ENCODE data around the gene PSTPIP1. TPM values are rescaled to one million over a fixed set of nuclear protein-coding genes. Genes with fewer than 3 reads are reported as not detected.

PSTPIP1 gene
- total RNA-seq, 1 experiment from 2014 or later, result 1.5 TPM

DNA sequence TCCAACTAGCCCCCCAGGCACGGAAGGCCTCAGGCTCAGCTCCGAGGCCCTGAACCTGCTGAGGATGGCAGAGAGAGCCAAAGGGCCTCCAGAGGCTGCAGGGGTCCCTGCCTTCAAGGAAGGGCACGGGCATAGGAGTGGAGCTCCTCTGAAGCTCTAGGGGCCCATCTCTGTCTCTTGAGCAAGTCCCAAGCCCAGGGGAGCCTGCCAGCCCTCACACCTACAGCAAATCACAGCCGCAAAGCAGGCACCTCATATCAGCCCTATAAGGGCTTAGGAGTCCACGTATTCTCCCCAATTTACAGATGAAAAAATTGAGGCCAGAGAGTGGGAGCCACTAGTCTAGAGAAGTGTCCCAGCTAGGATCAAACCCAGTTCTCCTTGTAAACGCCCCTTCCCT is 14.2 kb downstream of the PSTPIP1 start:
- POLR2A ChIA-PET, result no interaction called here
- Mint-ChIP-seq H3K27me3 (ENCODE audit: low read depth) (no peaks in the 10 kb centered on the region; the same call in 1 of the 2 replicates), H3K27ac (no peak overlapping the region), H3K4me3 (no peak overlapping the region), H3K36me3 (no peaks in the 10 kb centered on the region), H3K9me3 (0 out of 2 replicates have a peak, but pooled peaks cover 1% of the 10 kb centered on the region), H3K4me1 (no peaks in the 10 kb centered on the region)
- CTCF ChIA-PET, result no interaction called here
- ATAC-seq (no peak), DNase-seq (ENCODE audit: low spot score) (no peak)
- TF ChIP-seq, protein P1, sequence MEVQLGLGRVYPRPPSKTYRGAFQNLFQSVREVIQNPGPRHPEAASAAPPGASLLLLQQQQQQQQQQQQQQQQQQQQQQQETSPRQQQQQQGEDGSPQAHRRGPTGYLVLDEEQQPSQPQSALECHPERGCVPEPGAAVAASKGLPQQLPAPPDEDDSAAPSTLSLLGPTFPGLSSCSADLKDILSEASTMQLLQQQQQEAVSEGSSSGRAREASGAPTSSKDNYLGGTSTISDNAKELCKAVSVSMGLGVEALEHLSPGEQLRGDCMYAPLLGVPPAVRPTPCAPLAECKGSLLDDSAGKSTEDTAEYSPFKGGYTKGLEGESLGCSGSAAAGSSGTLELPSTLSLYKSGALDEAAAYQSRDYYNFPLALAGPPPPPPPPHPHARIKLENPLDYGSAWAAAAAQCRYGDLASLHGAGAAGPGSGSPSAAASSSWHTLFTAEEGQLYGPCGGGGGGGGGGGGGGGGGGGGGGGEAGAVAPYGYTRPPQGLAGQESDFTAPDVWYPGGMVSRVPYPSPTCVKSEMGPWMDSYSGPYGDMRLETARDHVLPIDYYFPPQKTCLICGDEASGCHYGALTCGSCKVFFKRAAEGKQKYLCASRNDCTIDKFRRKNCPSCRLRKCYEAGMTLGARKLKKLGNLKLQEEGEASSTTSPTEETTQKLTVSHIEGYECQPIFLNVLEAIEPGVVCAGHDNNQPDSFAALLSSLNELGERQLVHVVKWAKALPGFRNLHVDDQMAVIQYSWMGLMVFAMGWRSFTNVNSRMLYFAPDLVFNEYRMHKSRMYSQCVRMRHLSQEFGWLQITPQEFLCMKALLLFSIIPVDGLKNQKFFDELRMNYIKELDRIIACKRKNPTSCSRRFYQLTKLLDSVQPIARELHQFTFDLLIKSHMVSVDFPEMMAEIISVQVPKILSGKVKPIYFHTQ (CRISPR knock-in tag; IDR thresholded peaks at IDR 0.05), result no peak
- no peak for TF ChIP-seq ZNF138 (CRISPR knock-in tag; conservative IDR thresholded peaks at IDR 0.05)

DNA sequence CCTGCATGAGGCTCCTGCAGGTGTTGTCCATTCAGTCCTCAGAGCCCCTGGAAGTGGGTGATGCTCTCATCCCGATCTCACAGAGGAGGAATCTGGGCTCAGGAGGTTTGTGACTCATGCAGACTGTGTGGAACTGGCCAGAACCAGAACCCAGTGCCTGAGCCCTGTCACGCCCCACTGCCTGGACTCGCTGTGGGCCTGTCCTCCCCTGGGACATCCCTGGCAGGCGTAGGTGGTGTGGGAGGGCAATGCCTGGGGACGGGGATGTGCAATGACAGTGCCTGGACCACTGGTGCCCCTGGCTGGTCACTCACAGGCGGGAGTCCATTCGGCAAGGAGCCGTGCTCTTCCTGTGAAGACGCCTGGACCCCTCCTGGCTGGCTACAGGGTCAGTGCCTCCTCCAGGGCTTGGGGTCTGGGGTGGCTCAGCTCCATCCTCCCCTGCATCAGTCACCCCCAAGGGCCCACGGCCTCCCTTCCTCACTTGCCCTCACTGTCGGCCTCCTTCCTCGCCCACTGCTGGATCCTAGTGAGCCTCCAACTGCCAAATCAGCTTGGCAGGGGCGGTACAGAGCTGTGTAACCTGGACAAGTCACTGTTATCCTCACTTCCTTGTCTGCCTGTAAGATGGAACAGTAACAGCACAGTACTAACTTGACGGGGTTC is 14.9 kb downstream of the PSTPIP1 start:
- no peaks in the 10 kb centered on the region for H3K4me1 Mint-ChIP-seq
- no peaks in the 10 kb centered on the region for H3K27me3 Mint-ChIP-seq (ENCODE audit: low read depth)
- H3K36me3 Mint-ChIP-seq, result no peaks in the 10 kb centered on the region
- CTCF ChIA-PET, result no interaction called here
- POLR2A ChIA-PET, result no interaction called here
- DNase-seq (ENCODE audit: low spot score) (no peak), ATAC-seq (no peak)
- TF ChIP-seq, protein P2, sequence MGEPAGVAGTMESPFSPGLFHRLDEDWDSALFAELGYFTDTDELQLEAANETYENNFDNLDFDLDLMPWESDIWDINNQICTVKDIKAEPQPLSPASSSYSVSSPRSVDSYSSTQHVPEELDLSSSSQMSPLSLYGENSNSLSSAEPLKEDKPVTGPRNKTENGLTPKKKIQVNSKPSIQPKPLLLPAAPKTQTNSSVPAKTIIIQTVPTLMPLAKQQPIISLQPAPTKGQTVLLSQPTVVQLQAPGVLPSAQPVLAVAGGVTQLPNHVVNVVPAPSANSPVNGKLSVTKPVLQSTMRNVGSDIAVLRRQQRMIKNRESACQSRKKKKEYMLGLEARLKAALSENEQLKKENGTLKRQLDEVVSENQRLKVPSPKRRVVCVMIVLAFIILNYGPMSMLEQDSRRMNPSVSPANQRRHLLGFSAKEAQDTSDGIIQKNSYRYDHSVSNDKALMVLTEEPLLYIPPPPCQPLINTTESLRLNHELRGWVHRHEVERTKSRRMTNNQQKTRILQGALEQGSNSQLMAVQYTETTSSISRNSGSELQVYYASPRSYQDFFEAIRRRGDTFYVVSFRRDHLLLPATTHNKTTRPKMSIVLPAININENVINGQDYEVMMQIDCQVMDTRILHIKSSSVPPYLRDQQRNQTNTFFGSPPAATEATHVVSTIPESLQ (CRISPR knock-in tag; IDR thresholded peaks at IDR 0.05), result no peak
- TF ChIP-seq JAZF1 (CRISPR knock-in tag; IDR thresholded peaks at IDR 0.05) (no peak), SP1 (CRISPR knock-in tag; conservative IDR thresholded peaks at IDR 0.05) (no peak), NFE2L1 (CRISPR knock-in tag; IDR thresholded peaks at IDR 0.05) (no peak), NFYB (CRISPR knock-in tag; conservative IDR thresholded peaks at IDR 0.05; ENCODE audit: low read depth) (no peak)
- TF ChIP-seq, protein P3, sequence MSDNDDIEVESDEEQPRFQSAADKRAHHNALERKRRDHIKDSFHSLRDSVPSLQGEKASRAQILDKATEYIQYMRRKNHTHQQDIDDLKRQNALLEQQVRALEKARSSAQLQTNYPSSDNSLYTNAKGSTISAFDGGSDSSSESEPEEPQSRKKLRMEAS (CRISPR knock-in tag; IDR thresholded peaks at IDR 0.05), result no peak
- TF ChIP-seq, protein P4, sequence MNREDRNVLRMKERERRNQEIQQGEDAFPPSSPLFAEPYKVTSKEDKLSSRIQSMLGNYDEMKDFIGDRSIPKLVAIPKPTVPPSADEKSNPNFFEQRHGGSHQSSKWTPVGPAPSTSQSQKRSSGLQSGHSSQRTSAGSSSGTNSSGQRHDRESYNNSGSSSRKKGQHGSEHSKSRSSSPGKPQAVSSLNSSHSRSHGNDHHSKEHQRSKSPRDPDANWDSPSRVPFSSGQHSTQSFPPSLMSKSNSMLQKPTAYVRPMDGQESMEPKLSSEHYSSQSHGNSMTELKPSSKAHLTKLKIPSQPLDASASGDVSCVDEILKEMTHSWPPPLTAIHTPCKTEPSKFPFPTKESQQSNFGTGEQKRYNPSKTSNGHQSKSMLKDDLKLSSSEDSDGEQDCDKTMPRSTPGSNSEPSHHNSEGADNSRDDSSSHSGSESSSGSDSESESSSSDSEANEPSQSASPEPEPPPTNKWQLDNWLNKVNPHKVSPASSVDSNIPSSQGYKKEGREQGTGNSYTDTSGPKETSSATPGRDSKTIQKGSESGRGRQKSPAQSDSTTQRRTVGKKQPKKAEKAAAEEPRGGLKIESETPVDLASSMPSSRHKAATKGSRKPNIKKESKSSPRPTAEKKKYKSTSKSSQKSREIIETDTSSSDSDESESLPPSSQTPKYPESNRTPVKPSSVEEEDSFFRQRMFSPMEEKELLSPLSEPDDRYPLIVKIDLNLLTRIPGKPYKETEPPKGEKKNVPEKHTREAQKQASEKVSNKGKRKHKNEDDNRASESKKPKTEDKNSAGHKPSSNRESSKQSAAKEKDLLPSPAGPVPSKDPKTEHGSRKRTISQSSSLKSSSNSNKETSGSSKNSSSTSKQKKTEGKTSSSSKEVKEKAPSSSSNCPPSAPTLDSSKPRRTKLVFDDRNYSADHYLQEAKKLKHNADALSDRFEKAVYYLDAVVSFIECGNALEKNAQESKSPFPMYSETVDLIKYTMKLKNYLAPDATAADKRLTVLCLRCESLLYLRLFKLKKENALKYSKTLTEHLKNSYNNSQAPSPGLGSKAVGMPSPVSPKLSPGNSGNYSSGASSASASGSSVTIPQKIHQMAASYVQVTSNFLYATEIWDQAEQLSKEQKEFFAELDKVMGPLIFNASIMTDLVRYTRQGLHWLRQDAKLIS (CRISPR knock-in tag; IDR thresholded peaks at IDR 0.05; ENCODE audit: borderline replicate concordance), result no peak
- no peaks in the 10 kb centered on the region for H3K9me3 Mint-ChIP-seq
- H3K4me3 Mint-ChIP-seq, result no peak overlapping the region
- H3K27ac Mint-ChIP-seq, result no peak overlapping the region

DNA sequence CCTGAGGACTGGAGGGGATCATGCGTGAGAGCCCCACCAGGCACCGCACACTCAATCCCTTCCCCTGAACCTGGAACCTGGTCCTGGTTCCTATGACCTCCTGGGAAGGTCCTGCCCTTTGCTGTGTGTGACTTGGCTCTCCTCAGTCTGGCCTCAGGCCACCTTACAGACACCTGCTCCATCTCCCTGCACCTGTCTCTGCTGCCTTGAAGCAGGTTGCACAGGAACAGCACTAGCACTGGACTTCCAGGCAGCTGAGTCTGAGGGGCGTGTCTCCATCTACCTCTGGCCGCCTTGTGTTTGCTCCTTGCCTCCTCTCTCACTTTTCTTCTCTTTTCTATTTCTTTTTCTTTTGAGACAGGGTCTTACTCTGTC is 15.4 kb downstream of the PSTPIP1 start:
- no peaks in the 10 kb centered on the region for H3K36me3 Mint-ChIP-seq
- H3K4me1 Mint-ChIP-seq, result no peaks in the 10 kb centered on the region
- no peak overlapping the region for H3K4me3 Mint-ChIP-seq
- ChIA-PET POLR2A (no interaction called here), CTCF (interaction anchor here (1.5 kb wide), 1 partner anchor 14 kb away, joined by 6 read pairs; no protein-coding TSS in a partner anchor)
- no peaks in the 10 kb centered on the region for H3K27me3 Mint-ChIP-seq (ENCODE audit: low read depth)
- no peak for ATAC-seq
- TF ChIP-seq PRRX2 (CRISPR knock-in tag; IDR thresholded peaks at IDR 0.05) (no peak), RELA (CRISPR knock-in tag; IDR thresholded peaks at IDR 0.05; ENCODE audit: borderline replicate concordance) (no peak), ELF4 (CRISPR knock-in tag; IDR thresholded peaks at IDR 0.05; ENCODE audit: low read depth) (no peak), GTF2I (CRISPR knock-in tag; conservative IDR thresholded peaks at IDR 0.05) (no peak), TEAD4 (CRISPR knock-in tag; IDR thresholded peaks at IDR 0.05) (no peak), FOXK1 (CRISPR knock-in tag; IDR thresholded peaks at IDR 0.05) (no peak), OVOL2 (CRISPR knock-in tag; IDR thresholded peaks at IDR 0.05; ENCODE audit: borderline replicate concordance) (no peak)
- TF ChIP-seq, protein P3 (CRISPR knock-in tag; IDR thresholded peaks at IDR 0.05), result no peak
- no peak overlapping the region for H3K27ac Mint-ChIP-seq
- no peak for DNase-seq (ENCODE audit: low spot score)
- H3K9me3 Mint-ChIP-seq, result no peaks in the 10 kb centered on the region

Measured in WTC11 (cell line).